Measurements from ENCODE around the gene CAMK1. TPM values are rescaled to one million over a fixed set of nuclear protein-coding genes. Genes with fewer than 3 reads are reported as not detected.

CAMK1 gene
- total RNA-seq, 1 experiment from 2014 or later, result 19.7 TPM

GRCh38 chr3:9776896-9777693 is 7.3 kb upstream of the CAMK1 start:
- intact Hi-C loops (cut with micrococcal nuclease), result no loop called here
- ATAC-seq (no peak), DNase-seq (ENCODE audit: low read depth, low spot score) (no peak)
- Histone ChIP-seq H3K4me3 (replicated peaks in 1 of 2; ENCODE audit: low read depth in 1 of 2, low read length in 2 of 2) (no peak overlapping the region), H3K27ac (ENCODE audit: low read depth, low read length) (no peak overlapping the region), H3K9me2 (ENCODE audit: insufficient read depth) (no peaks in the 10 kb centered on the region), H3K36me3 (ENCODE audit: control insufficient read depth in 1 of 2, insufficient read depth in 2 of 2, low read length in 2 of 2) (peaks cover 0 to 4% of the 10 kb centered on the region in 2 experiments; a peak in 3 of 4 replicates), H2AFZ (ENCODE audit: low read depth, low read length, poor library complexity, severe bottlenecking) (no peak overlapping the region), H3K27me3 (ENCODE audit: insufficient read depth, low read length) (no peaks in the 10 kb centered on the region), H3K4me2 (ENCODE audit: low read length) (no peak overlapping the region), H4K20me1 (ENCODE audit: insufficient read depth) (no peaks in the 10 kb centered on the region), H3K4me1 (ENCODE audit: control insufficient read depth in 1 of 2, insufficient read depth in 2 of 2, low read length in 2 of 2) (peaks cover 0 to 11% of the 10 kb centered on the region in 2 experiments; a peak in 1 of 4 replicates), H3K9me3 (ENCODE audit: control insufficient read depth in 1 of 2, insufficient read depth in 1 of 2, low read depth in 1 of 2, low read length in 2 of 2) (no peaks in the 10 kb centered on the region), H3K9ac (ENCODE audit: low read length) (no peak overlapping the region), H3K79me2 (ENCODE audit: insufficient read depth, low read length) (no peaks in the 10 kb centered on the region)
- TF ChIP-seq ZNF274 (IDR thresholded peaks at IDR 0.05; ENCODE audit: low read depth, low read length) (no peak), POLR2A (IDR thresholded peaks at IDR 0.05; ENCODE audit: borderline replicate concordance, extremely low read depth, insufficient read depth, insufficient read length) (no peak), ELF1 (IDR thresholded peaks at IDR 0.05; ENCODE audit: borderline replicate concordance, low read depth) (no peak), SP1 (IDR thresholded peaks at IDR 0.05; ENCODE audit: low read depth) (no peak), POLR2AphosphoS5 (IDR thresholded peaks at IDR 0.05; ENCODE audit: low read depth, low read length) (no peak), TCF7L2 (IDR thresholded peaks at IDR 0.05; ENCODE audit: borderline replicate concordance, extremely low read depth, insufficient read depth, insufficient read length) (no peak), FOSL1 (IDR thresholded peaks at IDR 0.05; ENCODE audit: low read depth) (no peak), REST (IDR thresholded peaks at IDR 0.05; ENCODE audit: low read depth) (no peak), JUND (IDR thresholded peaks at IDR 0.05) (no peak), SIN3A (IDR thresholded peaks at IDR 0.05; ENCODE audit: low read depth) (no peak), CTCF (IDR thresholded peaks at IDR 0.05 in 2 of 3, conservative IDR thresholded peaks at IDR 0.05 in 1 of 3; ENCODE audit: borderline replicate concordance in 1 of 3, insufficient read depth in 1 of 3, low read depth in 2 of 3, low read length in 2 of 3) (no peak), ZFX (IDR thresholded peaks at IDR 0.05) (no peak), EGR1 (IDR thresholded peaks at IDR 0.05; ENCODE audit: low read depth) (no peak), ZBTB33 (IDR thresholded peaks at IDR 0.05; ENCODE audit: extremely low read depth, insufficient replicate concordance, low read length) (no peak)
- BruUV-seq (replicated peaks), result no TSS peak
- CTCF ChIA-PET, result no interaction called here
- POLR2A ChIA-PET, result interaction anchor here (1.1 kb wide), 1 partner anchor 16 kb away, joined by 5 read pairs; the partner anchor contains the start of genes ARPC4 and TADA3
- RAD21 ChIA-PET (ENCODE audit: low non-redundant PET in 1 of 2, low total read pairs in 2 of 2, uncharacterized antibody in 2 of 2, unreplicated experiment in 2 of 2), result no interaction called here
